ENCODE results near the gene WASF2. TPM values are rescaled to one million over a fixed set of nuclear protein-coding genes. Genes with fewer than 3 reads are reported as not detected.

Gene WASF2
- total RNA-seq, 2 donors from 2014 or later, result 71.8 to 77.4 TPM

GRCh38 chr1:27358038-27358927 lies 131.7 kb downstream of the WASF2 start:
- intact Hi-C loops (cut with DNase I), result loop anchor here in 1 of 2 donors (5.0 kb wide), 1 partner anchor 34 kb away; the partner anchor contains the start of gene GPR3
- DNase-seq (no peak), ATAC-seq (no peak)

GRCh38 chr1:27357281-27358037 lies 132.5 kb downstream of the WASF2 start:
- DNase-seq (peak; percentile 78), ATAC-seq (peak; percentile 67 to 83)
- intact Hi-C loops (cut with DNase I), result loop anchor here in 1 of 2 donors (5.0 kb wide), 1 partner anchor 35 kb away; the partner anchor contains the start of gene GPR3

GRCh38 chr1:27356619-27357280 lies 133.2 kb downstream of the WASF2 start:
- peak in 1 of 2 donors; percentile 58 for ATAC-seq
- no peak for DNase-seq
- intact Hi-C loops (cut with DNase I), result loop anchor here in 1 of 2 donors (5.0 kb wide), 1 partner anchor 36 kb away; the partner anchor contains the start of gene GPR3

GRCh38 chr1:27356277-27356618 lies 133.7 kb downstream of the WASF2 start:
- intact Hi-C loops (cut with DNase I), result loop anchor here in 1 of 2 donors (5.0 kb wide), 1 partner anchor 36 kb away; the partner anchor contains the start of gene GPR3
- ATAC-seq (no peak), DNase-seq (no peak)

- no peak for DNase-seq
- intact Hi-C loops (cut with DNase I), result loop anchor here in 1 of 2 donors (5.0 kb wide), 1 partner anchor 37 kb away; the partner anchor contains the start of gene GPR3
Observed at GRCh38 chr1:27355683-27356082, 134.3 kb downstream of the WASF2 start.

More at GRCh38 chr1:27355683-27356082, 134.3 kb downstream of the WASF2 start:
- no peak for ATAC-seq

Other genes starting within 250 kb of the WASF2 start
- 10 to 100 TPM; 20.7 to 29.2 TPM for gene TMEM222, start 168.0 kb downstream of the WASF2 start, total RNA-seq
- gene SYTL1, start 148.1 kb downstream of the WASF2 start, total RNA-seq, result 1 to 10 TPM in 1 of 2 donors, under 1 TPM in 1; 0.81 to 2.4 TPM
- gene MAP3K6, start 123.2 kb downstream of the WASF2 start, total RNA-seq, result 10 to 100 TPM; 51.5 to 64.2 TPM
- gene FCN3, start 115.3 kb downstream of the WASF2 start, total RNA-seq, result 10 to 100 TPM; 14.2 to 24.5 TPM
- not detected for gene CD164L2, start 106.8 kb downstream of the WASF2 start, total RNA-seq
- gene GPR3, start 97.5 kb downstream of the WASF2 start, total RNA-seq, result 10 to 100 TPM in 1 of 2 donors, 1 to 10 TPM in 1; 1.7 to 12.4 TPM
- gene AHDC1, start 114.0 kb upstream of the WASF2 start, total RNA-seq, result 10 to 100 TPM; 37.6 to 39.1 TPM
- gene FGR, start 145.0 kb upstream of the WASF2 start, total RNA-seq, result 10 to 100 TPM in 1 of 2 donors, 1 to 10 TPM in 1; 8.6 to 10.7 TPM
- 100 to 1,000 TPM in 1 of 2 donors, 10 to 100 TPM in 1; 40.6 to 143 TPM for gene IFI6, start 182.0 kb upstream of the WASF2 start, total RNA-seq
- gene FAM76A, start 235.8 kb upstream of the WASF2 start, total RNA-seq, result 10 to 100 TPM; 13.2 to 13.5 TPM